Liver (tissue), 9 donors: ENCODE measurements around the gene HEATR5B. TPM values are rescaled to one million over a fixed set of nuclear protein-coding genes. Genes with fewer than 3 reads are reported as not detected.

Source experiments
- DNase-seq: peaks from one replicate; pipeline ENCODE4 v3.0.0-alpha.2; 2017; ENCODE audit warnings: low spot score
- H3K27ac ChIP-seq, 2 donors: one replicate each; pipeline ENCODE4 v1.7.0; 2013; ENCODE audit warnings: inconsistent platforms in 2 of 2, low read length in 2 of 2, control low read depth in 1 of 2, low read depth in 1 of 2, mild to moderate bottlenecking in 1 of 2
- H3K27me3 ChIP-seq, 4 donors: one replicate each; pipeline versions ENCODE4 v1.6.1 to v1.7.0; 2013; ENCODE audit warnings: low read length in 3 of 4, inconsistent platforms in 1 of 4, mild to moderate bottlenecking in 1 of 4, moderate library complexity in 1 of 4; ENCODE audit not compliant: control insufficient read depth in 4 of 4, insufficient read depth in 4 of 4
- H3K36me3 ChIP-seq, 4 donors: one replicate each; pipeline versions ENCODE4 v1.6.1 to v1.7.0; 2013; ENCODE audit warnings: low read length in 3 of 4, mild to moderate bottlenecking in 3 of 4, low read depth in 1 of 4, moderate library complexity in 1 of 4; ENCODE audit not compliant: control insufficient read depth in 4 of 4, insufficient read depth in 3 of 4
- H3K4me1 ChIP-seq, 4 donors: one replicate each; pipeline versions ENCODE4 v1.6.1 to v1.7.0; 2013; ENCODE audit warnings: low read length in 3 of 4, mild to moderate bottlenecking in 3 of 4, moderate library complexity in 1 of 4; ENCODE audit not compliant: control insufficient read depth in 4 of 4, insufficient read depth in 4 of 4
- H3K4me3 ChIP-seq, 3 donors: one replicate each; pipeline versions ENCODE4 v1.6.1 to v1.7.0; 2013; ENCODE audit warnings: low read length in 3 of 3, control low read depth in 1 of 3, low read depth in 1 of 3, mild to moderate bottlenecking in 1 of 3
- H3K9ac ChIP-seq, 2 donors: one replicate each; pipeline ENCODE4 v1.7.0; 2013; ENCODE audit warnings: low read length in 2 of 2, mild to moderate bottlenecking in 2 of 2, moderate library complexity in 2 of 2, control low read depth in 1 of 2, low read depth in 1 of 2
- H3K9me3 ChIP-seq, 4 donors: one replicate each; pipeline versions ENCODE4 v1.6.1 to v1.7.0; 2013; ENCODE audit warnings: low read length in 3 of 4; ENCODE audit not compliant: control insufficient read depth in 4 of 4
- ATF3 ChIP-seq: IDR thresholded peaks from 2 replicates; pipeline ENCODE4 v1.6.1; 2016; ENCODE audit warnings: antibody characterized with exemption
- CTCF ChIP-seq: fragments of 150-350 bp; IDR thresholded peaks from 2 replicates; pipeline ENCODE4 v1.5.1; 2017; ENCODE audit warnings: improper control_type of control experiment, low read depth, low read length; ENCODE audit not compliant: missing input control
- EGR1 ChIP-seq, 2 donors: IDR thresholded peaks; 2 replicates each; pipeline ENCODE4 v1.6.1; 2016 to 2018; ENCODE audit warnings: antibody characterized with exemption in 2 of 2, low read depth in 2 of 2
- FOXA1 ChIP-seq: IDR thresholded peaks from 2 replicates; pipeline ENCODE4 v1.6.1; 2016; ENCODE audit warnings: antibody characterized with exemption
- FOXA2 ChIP-seq: IDR thresholded peaks from 2 replicates; pipeline ENCODE4 v1.6.1; 2016; ENCODE audit warnings: antibody characterized with exemption
- GABPA ChIP-seq, 2 donors: IDR thresholded peaks in 1 of 2; conservative IDR thresholded peaks in 1 of 2; 2 replicates each; pipeline ENCODE4 v1.6.1; 2016; ENCODE audit warnings: antibody characterized with exemption in 2 of 2, mild to moderate bottlenecking in 1 of 2, moderate library complexity in 1 of 2
- HNF4A ChIP-seq, 2 donors: conservative IDR thresholded peaks; 2 replicates each; pipeline ENCODE4 v1.6.1; 2016; ENCODE audit warnings: antibody characterized with exemption in 2 of 2, mild to moderate bottlenecking in 2 of 2
- HNF4G ChIP-seq: IDR thresholded peaks from 2 replicates; pipeline ENCODE4 v1.6.1; 2016; ENCODE audit warnings: antibody characterized with exemption
- JUND ChIP-seq, 2 donors: IDR thresholded peaks; 2 replicates each; pipeline ENCODE4 v1.6.1; 2016; ENCODE audit warnings: antibody characterized with exemption in 2 of 2
- MAX ChIP-seq: IDR thresholded peaks from 2 replicates; pipeline ENCODE4 v1.6.1; 2016; ENCODE audit warnings: antibody characterized with exemption
- NR2F2 ChIP-seq: IDR thresholded peaks from 2 replicates; pipeline ENCODE4 v1.6.1; 2016; ENCODE audit warnings: antibody characterized with exemption
- RAD21 ChIP-seq, 2 donors: IDR thresholded peaks; 2 replicates each; pipeline ENCODE4 v1.6.1; 2016; ENCODE audit warnings: antibody characterized with exemption in 2 of 2, mild to moderate bottlenecking in 2 of 2
- REST ChIP-seq: IDR thresholded peaks from 2 replicates; pipeline ENCODE4 v1.6.1; 2016; ENCODE audit warnings: antibody characterized with exemption, mild to moderate bottlenecking
- RXRA ChIP-seq, 2 donors: IDR thresholded peaks; 2 replicates each; pipeline ENCODE4 v1.6.1; 2017 to 2018; ENCODE audit warnings: antibody characterized with exemption in 2 of 2, mild to moderate bottlenecking in 1 of 2
- SP1 ChIP-seq: IDR thresholded peaks from 2 replicates; pipeline ENCODE4 v1.6.1; 2018; ENCODE audit warnings: antibody characterized with exemption, mild to moderate bottlenecking
- TAF1 ChIP-seq: conservative IDR thresholded peaks from 2 replicates; pipeline ENCODE4 v1.6.1; 2016; ENCODE audit warnings: antibody characterized with exemption, mild to moderate bottlenecking
- YY1 ChIP-seq: IDR thresholded peaks from 2 replicates; pipeline ENCODE4 v1.6.1; 2016; ENCODE audit warnings: antibody characterized with exemption, mild to moderate bottlenecking
- ZBTB33 ChIP-seq: IDR thresholded peaks from 2 replicates; pipeline ENCODE4 v1.6.1; 2016; ENCODE audit warnings: antibody characterized with exemption
- WGBS: extraction: QIAGEN DNeasy Blood & Tissue Kit; methylation state at CpG from one replicate; pipeline ENCODE4 v1.1.7; 2013; 5-methylcytosine and 5-hydroxymethylcytosine counted together
- polyA plus RNA-seq, 2 donors: library from polyadenylated mRNA; stranded (reverse) in 1 of 2; unstranded in 1 of 2; fragments of 200-250 nt in 1 of 2; fragments of >200 nt in 1 of 2; fragmentation: Nextera tagmentation in 1 of 2; extraction: Ambion mirVana in 1 of 2; gene quantifications; one replicate each; pipeline versions ENCODE4 v1.2.1 to v1.2.3, GENCODE V29; 2013 to 2015
- total RNA-seq, 2 donors: library from RNA; depleted of rRNA; stranded (reverse); fragments of >200 nt; gene quantifications; one replicate each; pipeline ENCODE4 v1.2.3, GENCODE V29; 2014
- donor health status: healthy.
- donor health status: healthy.
- donor health status: healthy.
- donor health status: healthy.
- donor health status: healthy.

HEATR5B gene
- total and polyA plus RNA-seq, 4 donors, result 4.1 to 24.3 (median 11.6) TPM

GRCh38 chr2:36963106-36963505, 121.1 kb downstream of the HEATR5B start:
- Histone ChIP-seq H3K9me3 (no peaks in the 10 kb centered on the region), H3K4me3 (no peak overlapping the region), H3K4me1 (peaks cover 6 to 29% (median 19%) of the 10 kb centered on the region in 4 donors), H3K27ac (no peak overlapping the region), H3K36me3 (no peaks in the 10 kb centered on the region), H3K9ac (no peak overlapping the region), H3K27me3 (no peaks in the 10 kb centered on the region)
- TF ChIP-seq REST, result no peak
- no peak for TF ChIP-seq ATF3
- no peak for DNase-seq
- WGBS, result 91% methylated on average over 4 of the region's 4 CpGs

GRCh38 chr2:36960773-36961172, 123.4 kb downstream of the HEATR5B start:
- peaks cover 7 to 19% (median 13%) of the 10 kb centered on the region in 4 donors for H3K4me1 ChIP-seq
- 75% methylated on average over 5 of the region's 5 CpGs for WGBS

More at GRCh38 chr2:36960773-36961172, 123.4 kb downstream of the HEATR5B start:
- Histone ChIP-seq H3K4me3 (no peak overlapping the region), H3K9ac (no peak overlapping the region), H3K9me3 (no peaks in the 10 kb centered on the region), H3K27ac (no peak overlapping the region), H3K36me3 (no peaks in the 10 kb centered on the region), H3K27me3 (no peaks in the 10 kb centered on the region)
- TF ChIP-seq FOXA1, result no peak
- TF ChIP-seq RXRA (IDR thresholded peaks at IDR 0.05), result no peak
- TF ChIP-seq NR2F2, result no peak
- TF ChIP-seq EGR1 (IDR thresholded peaks at IDR 0.05; ENCODE audit: low read depth in 2 of 2), result no peak
- no peak for TF ChIP-seq ATF3
- TF ChIP-seq TAF1, result no peak
- no peak for TF ChIP-seq HNF4G
- TF ChIP-seq SP1, result no peak
- TF ChIP-seq YY1, result no peak
- TF ChIP-seq FOXA2, result no peak
- no peak for TF ChIP-seq HNF4A (conservative IDR thresholded peaks at IDR 0.05)
- no peak for TF ChIP-seq REST
- TF ChIP-seq JUND (IDR thresholded peaks at IDR 0.05), result no peak
- TF ChIP-seq MAX, result no peak
- TF ChIP-seq RAD21 (IDR thresholded peaks at IDR 0.05), result no peak
- TF ChIP-seq CTCF, result no peak
- TF ChIP-seq ZBTB33, result no peak
- no peak for TF ChIP-seq GABPA (IDR thresholded peaks at IDR 0.05 in 1 of 2, conservative IDR thresholded peaks at IDR 0.05 in 1 of 2)
- no peak for DNase-seq
